ENCODE measurements around the gene KDF1.
"Not testable (repeated sequence)": the region's sequence is repeated elsewhere in the genome, so short reads cannot be mapped to it uniquely, and the experiment has no call there.

Gene KDF1

DNA sequence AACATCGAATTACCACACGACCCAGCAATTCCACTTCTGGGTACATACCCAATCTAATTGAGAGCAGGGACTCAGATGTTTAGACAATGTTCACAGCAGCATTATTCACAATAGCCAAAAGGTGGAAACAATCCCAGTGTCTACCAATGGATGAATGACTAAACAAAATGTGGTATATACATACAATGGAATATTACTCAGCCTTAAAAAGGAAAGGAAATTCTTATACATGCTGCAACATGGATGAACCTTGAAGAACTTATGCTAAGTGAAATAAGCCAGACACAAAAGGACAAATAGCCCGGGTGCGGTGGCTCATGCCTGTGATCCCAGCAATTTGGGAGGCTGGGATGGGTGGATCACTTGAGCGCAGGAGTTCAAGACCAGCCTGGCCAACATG, 6.9 kb downstream of the KDF1 start:
- H3K9ac ChIP-seq (ENCODE audit: low read length in 2 of 2) = no peak overlapping the region
- no peaks in the 10 kb centered on the region for H3K36me3 ChIP-seq (ENCODE audit: control insufficient read depth in 2 of 2, insufficient read depth in 2 of 2, low read length in 2 of 2)
- no peak overlapping the region for H3K4me3 ChIP-seq (ENCODE audit: low read length in 2 of 2)
- no peak overlapping the region for H3K27ac ChIP-seq (ENCODE audit: low read length)
- peaks cover 2 to 7% of the 10 kb centered on the region in 2 donors for H3K27me3 ChIP-seq (ENCODE audit: control insufficient read depth in 1 of 2, insufficient read depth in 2 of 2, low read length in 2 of 2)
- H3K4me1 ChIP-seq (ENCODE audit: control insufficient read depth, insufficient read depth, low read length) = no peaks in the 10 kb centered on the region
- H3K9me3 ChIP-seq (ENCODE audit: control insufficient read depth in 2 of 2, low read length in 2 of 2) = peaks cover 0 to 6% of the 10 kb centered on the region in 2 donors

- no peaks in the 10 kb centered on the region for H3K4me1 ChIP-seq (ENCODE audit: control insufficient read depth, insufficient read depth, low read length)
- H3K36me3 ChIP-seq (ENCODE audit: control insufficient read depth in 2 of 2, insufficient read depth in 2 of 2, low read length in 2 of 2) = peaks cover 0 to 2% of the 10 kb centered on the region in 2 donors
- H3K9me3 ChIP-seq (ENCODE audit: control insufficient read depth in 2 of 2, low read length in 2 of 2) = peaks cover 0 to 6% of the 10 kb centered on the region in 2 donors
- peaks cover 0 to 2% of the 10 kb centered on the region in 2 donors for H3K27me3 ChIP-seq (ENCODE audit: control insufficient read depth in 1 of 2, insufficient read depth in 2 of 2, low read length in 2 of 2)
- no peak overlapping the region for H3K4me3 ChIP-seq (ENCODE audit: low read length in 2 of 2)
- H3K27ac ChIP-seq (ENCODE audit: low read length) = no peak overlapping the region
- no peak overlapping the region for H3K9ac ChIP-seq (ENCODE audit: low read length in 2 of 2)
These were observed 8.3 kb downstream of the KDF1 start for GRCh38 chr1:26951821-26952497.

DNA sequence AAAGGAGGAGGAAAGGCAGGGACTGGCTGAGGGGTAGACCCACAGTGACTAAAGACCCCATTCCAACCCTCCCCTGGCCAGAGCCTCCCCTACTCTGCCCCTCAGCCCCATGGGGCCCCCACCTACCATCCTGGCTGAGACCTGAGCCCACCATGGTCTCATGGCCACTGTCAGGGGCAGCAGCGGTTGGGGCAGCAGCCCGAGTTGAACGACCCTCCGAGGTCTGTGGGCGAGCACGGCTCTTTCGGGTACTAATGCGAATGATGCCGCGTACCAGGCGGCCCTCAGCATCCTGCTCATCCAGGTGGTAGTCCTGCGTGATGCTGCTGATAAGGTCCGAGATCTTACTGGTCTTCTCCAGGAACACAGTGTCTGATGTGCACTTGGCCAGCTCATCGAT, 9.1 kb downstream of the KDF1 start:
- no peaks in the 10 kb centered on the region for H3K27me3 ChIP-seq (ENCODE audit: control insufficient read depth in 1 of 2, insufficient read depth in 2 of 2, low read length in 2 of 2)
- no peak overlapping the region for H3K4me3 ChIP-seq (ENCODE audit: low read length in 2 of 2)
- peaks cover 0 to 7% of the 10 kb centered on the region in 2 donors for H3K36me3 ChIP-seq (ENCODE audit: control insufficient read depth in 2 of 2, insufficient read depth in 2 of 2, low read length in 2 of 2)
- no peak overlapping the region for H3K27ac ChIP-seq (ENCODE audit: low read length)
- H3K9ac ChIP-seq (ENCODE audit: low read length in 2 of 2) = no peak overlapping the region
- peaks cover 0 to 2% of the 10 kb centered on the region in 2 donors for H3K9me3 ChIP-seq (ENCODE audit: control insufficient read depth in 2 of 2, low read length in 2 of 2)
- H3K4me1 ChIP-seq (ENCODE audit: control insufficient read depth, insufficient read depth, low read length) = no peaks in the 10 kb centered on the region

- Histone ChIP-seq H3K27me3 (ENCODE audit: control insufficient read depth in 1 of 2, insufficient read depth in 2 of 2, low read length in 2 of 2) (no peaks in the 10 kb centered on the region), H3K4me3 (ENCODE audit: low read length in 2 of 2) (no peak overlapping the region), H3K9me3 (ENCODE audit: control insufficient read depth in 2 of 2, low read length in 2 of 2) (no peaks in the 10 kb centered on the region), H3K4me1 (ENCODE audit: control insufficient read depth, insufficient read depth, low read length) (no peaks in the 10 kb centered on the region), H3K36me3 (ENCODE audit: control insufficient read depth in 2 of 2, insufficient read depth in 2 of 2, low read length in 2 of 2) (peaks cover 3 to 12% of the 10 kb centered on the region in 2 donors), H3K27ac (ENCODE audit: low read length) (no peak overlapping the region), H3K9ac (ENCODE audit: low read length in 2 of 2) (no peak overlapping the region)
These were observed 9.7 kb downstream of the KDF1 start for GRCh38 chr1:26950602-26951001.

DNA sequence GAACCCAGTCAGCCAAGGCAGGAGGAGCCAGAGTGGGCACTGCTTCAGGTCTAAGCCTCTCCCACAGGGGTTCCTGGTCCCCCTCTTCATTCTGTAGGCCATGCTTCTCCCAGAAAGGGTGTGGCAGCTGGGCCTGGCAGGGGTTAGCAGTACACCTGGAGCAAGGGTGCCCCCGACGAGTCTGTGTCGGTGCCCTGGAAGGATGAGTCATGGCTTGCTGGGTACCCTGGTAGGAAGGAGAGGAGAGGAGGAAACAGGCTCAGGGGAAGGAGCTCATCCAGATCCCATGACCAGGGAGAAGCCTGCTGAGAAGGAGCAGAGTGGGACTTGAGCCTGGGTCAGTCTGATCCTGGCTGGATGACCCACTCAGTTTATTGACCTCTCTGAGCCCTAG, 10.3 kb downstream of the KDF1 start:
- Histone ChIP-seq H3K36me3 (ENCODE audit: control insufficient read depth in 2 of 2, insufficient read depth in 2 of 2, low read length in 2 of 2) (peaks cover 10 to 18% of the 10 kb centered on the region in 2 donors), H3K9ac (ENCODE audit: low read length in 2 of 2) (no peak overlapping the region), H3K4me1 (ENCODE audit: control insufficient read depth, insufficient read depth, low read length) (no peaks in the 10 kb centered on the region), H3K9me3 (ENCODE audit: control insufficient read depth in 2 of 2, low read length in 2 of 2) (no peaks in the 10 kb centered on the region), H3K27ac (ENCODE audit: low read length) (no peak overlapping the region), H3K4me3 (ENCODE audit: low read length in 2 of 2) (no peak overlapping the region), H3K27me3 (ENCODE audit: control insufficient read depth in 1 of 2, insufficient read depth in 2 of 2, low read length in 2 of 2) (no peaks in the 10 kb centered on the region)

DNA sequence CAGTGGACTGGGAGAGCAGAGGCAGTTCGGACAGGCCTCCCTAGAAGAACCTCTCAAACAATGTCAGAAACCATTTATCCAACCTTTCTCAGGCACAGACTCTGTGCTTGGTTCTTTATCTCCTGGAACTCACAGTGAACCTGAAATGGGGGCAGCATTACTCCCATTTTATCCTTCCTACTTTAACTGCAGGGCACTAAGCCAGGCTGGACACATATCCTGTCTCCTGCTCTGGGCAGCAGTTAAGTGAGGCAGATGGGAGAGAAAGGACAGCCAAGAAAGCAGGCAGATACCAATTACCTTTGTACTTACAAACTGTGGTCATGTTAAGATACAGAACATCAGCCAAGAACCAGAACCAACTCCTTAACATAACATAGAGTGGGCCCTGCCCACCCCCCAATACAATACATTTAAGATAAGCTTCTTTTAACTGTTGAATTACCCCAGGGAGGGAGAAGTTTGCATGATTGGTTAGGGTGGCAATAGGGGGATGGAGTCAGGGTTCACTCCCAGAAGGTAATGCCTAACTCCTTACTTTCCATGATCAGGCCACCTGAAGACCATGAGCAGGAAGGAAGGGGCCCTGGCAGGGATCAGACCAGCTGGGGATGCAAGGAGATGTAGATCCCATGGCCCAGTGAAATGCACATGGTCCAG, 10.9 kb downstream of the KDF1 start:
- Histone ChIP-seq H3K36me3 (ENCODE audit: control insufficient read depth in 2 of 2, insufficient read depth in 2 of 2, low read length in 2 of 2) (peaks cover 10 to 19% of the 10 kb centered on the region in 2 donors), H3K4me3 (ENCODE audit: low read length in 2 of 2) (no peak overlapping the region), H3K9ac (ENCODE audit: low read length in 2 of 2) (no peak overlapping the region), H3K9me3 (ENCODE audit: control insufficient read depth in 2 of 2, low read length in 2 of 2) (no peaks in the 10 kb centered on the region), H3K27me3 (ENCODE audit: control insufficient read depth in 1 of 2, insufficient read depth in 2 of 2, low read length in 2 of 2) (no peaks in the 10 kb centered on the region), H3K27ac (ENCODE audit: low read length) (no peak overlapping the region), H3K4me1 (ENCODE audit: control insufficient read depth, insufficient read depth, low read length) (no peaks in the 10 kb centered on the region)

GRCh38 chr1:26948725-26949057, 11.6 kb downstream of the KDF1 start:
- peaks cover 11 to 22% of the 10 kb centered on the region in 2 donors for H3K36me3 ChIP-seq (ENCODE audit: control insufficient read depth in 2 of 2, insufficient read depth in 2 of 2, low read length in 2 of 2)
- H3K4me3 ChIP-seq (ENCODE audit: low read length in 2 of 2); H3K27me3 ChIP-seq (ENCODE audit: control insufficient read depth in 1 of 2, insufficient read depth in 2 of 2, low read length in 2 of 2); H3K9me3 ChIP-seq (ENCODE audit: control insufficient read depth in 2 of 2, low read length in 2 of 2); H3K4me1 ChIP-seq (ENCODE audit: control insufficient read depth, insufficient read depth, low read length); H3K9ac ChIP-seq (ENCODE audit: low read length in 2 of 2); H3K27ac ChIP-seq (ENCODE audit: low read length): not testable (repeated sequence)

DNA sequence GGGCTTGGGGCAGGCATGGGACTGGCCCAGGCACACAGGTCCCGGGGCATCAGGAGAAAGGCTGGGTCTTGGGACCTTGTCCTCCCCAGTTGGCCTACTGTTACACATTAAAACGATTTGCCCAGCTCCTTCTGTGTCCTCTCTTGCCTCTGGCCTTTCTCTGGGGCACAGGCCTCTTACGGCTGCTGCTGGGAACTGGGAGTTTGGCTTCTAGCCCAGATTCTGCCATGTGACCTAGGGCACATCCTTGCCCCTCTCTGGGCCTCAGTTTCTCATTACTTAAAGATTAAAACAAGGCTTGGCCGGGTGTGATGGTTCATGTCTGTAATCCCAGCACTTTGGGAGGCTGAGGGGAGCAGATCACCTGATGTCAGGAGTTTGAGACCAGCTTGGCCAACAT, 14.0 kb downstream of the KDF1 start:
- no peak overlapping the region for H3K9ac ChIP-seq (ENCODE audit: low read length in 2 of 2)
- H3K4me1 ChIP-seq (ENCODE audit: control insufficient read depth, insufficient read depth, low read length) = no peaks in the 10 kb centered on the region
- H3K27ac ChIP-seq (ENCODE audit: low read length) = no peak overlapping the region

GRCh38 chr1:26945728-26946127, 14.5 kb downstream of the KDF1 start:
- H3K27me3 ChIP-seq (ENCODE audit: control insufficient read depth in 1 of 2, insufficient read depth in 2 of 2, low read length in 2 of 2) = no peaks in the 10 kb centered on the region
- no peak overlapping the region for H3K9ac ChIP-seq (ENCODE audit: low read length in 2 of 2)
- no peaks in the 10 kb centered on the region for H3K4me1 ChIP-seq (ENCODE audit: control insufficient read depth, insufficient read depth, low read length)
- no peak overlapping the region for H3K27ac ChIP-seq (ENCODE audit: low read length)
- peaks cover 32 to 42% of the 10 kb centered on the region in 2 donors for H3K36me3 ChIP-seq (ENCODE audit: control insufficient read depth in 2 of 2, insufficient read depth in 2 of 2, low read length in 2 of 2)
- H3K4me3 ChIP-seq (ENCODE audit: low read length in 2 of 2) = no peak overlapping the region
- no peaks in the 10 kb centered on the region for H3K9me3 ChIP-seq (ENCODE audit: control insufficient read depth in 2 of 2, low read length in 2 of 2)

More for the DNA sequence above, 14.0 kb downstream of the KDF1 start:
- Histone ChIP-seq H3K36me3 (ENCODE audit: control insufficient read depth in 2 of 2, insufficient read depth in 2 of 2, low read length in 2 of 2) (peaks cover 30 to 40% of the 10 kb centered on the region in 2 donors), H3K27me3 (ENCODE audit: control insufficient read depth in 1 of 2, insufficient read depth in 2 of 2, low read length in 2 of 2) (no peaks in the 10 kb centered on the region), H3K4me3 (ENCODE audit: low read length in 2 of 2) (no peak overlapping the region), H3K9me3 (ENCODE audit: control insufficient read depth in 2 of 2, low read length in 2 of 2) (no peaks in the 10 kb centered on the region)

- Histone ChIP-seq H3K4me1 (ENCODE audit: control insufficient read depth, insufficient read depth, low read length) (no peaks in the 10 kb centered on the region), H3K27ac (ENCODE audit: low read length) (no peak overlapping the region), H3K9me3 (ENCODE audit: control insufficient read depth in 2 of 2, low read length in 2 of 2) (no peaks in the 10 kb centered on the region), H3K36me3 (ENCODE audit: control insufficient read depth in 2 of 2, insufficient read depth in 2 of 2, low read length in 2 of 2) (peaks cover 32 to 42% of the 10 kb centered on the region in 2 donors), H3K9ac (ENCODE audit: low read length in 2 of 2) (no peak overlapping the region), H3K27me3 (ENCODE audit: control insufficient read depth in 1 of 2, insufficient read depth in 2 of 2, low read length in 2 of 2) (no peaks in the 10 kb centered on the region), H3K4me3 (ENCODE audit: low read length in 2 of 2) (no peak overlapping the region)
These were observed 15.1 kb downstream of the KDF1 start for GRCh38 chr1:26945138-26945537.

DNA sequence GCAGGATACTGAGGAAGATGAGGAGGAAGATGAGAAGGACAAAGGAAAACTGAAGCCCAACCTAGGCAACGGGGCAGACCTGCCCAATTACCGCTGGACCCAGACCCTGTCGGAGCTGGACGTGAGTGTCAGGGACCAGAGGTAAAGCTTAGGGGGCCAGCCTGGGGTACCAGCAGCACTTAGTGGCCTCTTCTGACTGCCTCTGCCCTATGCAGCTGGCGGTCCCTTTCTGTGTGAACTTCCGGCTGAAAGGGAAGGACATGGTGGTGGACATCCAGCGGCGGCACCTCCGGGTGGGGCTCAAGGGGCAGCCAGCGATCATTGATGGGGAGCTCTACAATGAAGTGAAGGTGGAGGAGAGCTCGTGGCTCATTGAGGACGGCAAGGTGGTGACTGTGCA, 17.6 kb downstream of the KDF1 start:
- no peak overlapping the region for H3K4me3 ChIP-seq (ENCODE audit: low read length in 2 of 2)
- H3K9me3 ChIP-seq (ENCODE audit: control insufficient read depth in 2 of 2, low read length in 2 of 2) = no peaks in the 10 kb centered on the region
- H3K27ac ChIP-seq (ENCODE audit: low read length) = no peak overlapping the region
- no peaks in the 10 kb centered on the region for H3K27me3 ChIP-seq (ENCODE audit: control insufficient read depth in 1 of 2, insufficient read depth in 2 of 2, low read length in 2 of 2)
- H3K36me3 ChIP-seq (ENCODE audit: control insufficient read depth in 2 of 2, insufficient read depth in 2 of 2, low read length in 2 of 2) = peaks cover 32 to 49% of the 10 kb centered on the region in 2 donors
- no peaks in the 10 kb centered on the region for H3K4me1 ChIP-seq (ENCODE audit: control insufficient read depth, insufficient read depth, low read length)
- no peak overlapping the region for H3K9ac ChIP-seq (ENCODE audit: low read length in 2 of 2)
